ENCODE measurements around the gene CRYGD. TPM values are rescaled to one million over a fixed set of nuclear protein-coding genes. Genes with fewer than 3 reads are reported as not detected.
"Not testable (repeated sequence)": the region's sequence is repeated elsewhere in the genome, so short reads cannot be mapped to it uniquely, and the experiment has no call there.

The CRYGD gene
- total RNA-seq: not detected
- polyA plus RNA-seq (2013, experiment 1 of 2): not detected
- not detected for polyA plus RNA-seq (2013, experiment 2 of 2)
- 0 to 0.32 (median 0) reads per million in 172 experiments for total RNA-seq

GRCh38 chr2:208124013-208124715, at the start of gene CRYGD:
CRYGD (minus strand) TSS chr2:208124524; CDS start chr2:208124473, 51 bp downstream.
- H3K4me1 ChIP-seq (ENCODE audit: insufficient read depth, low read length); H3K4me3 ChIP-seq (ENCODE audit: low read length); H3K9me3 ChIP-seq (ENCODE audit: control insufficient read depth in 1 of 2, insufficient read depth in 1 of 2, low read length in 2 of 2); H3K9me3 Mint-ChIP-seq; H3K36me3 ChIP-seq (ENCODE audit: insufficient read depth, low read length); H3K4me3 Mint-ChIP-seq; H3K36me3 Mint-ChIP-seq (ENCODE audit: low read depth); intact Hi-C loops (cut with DNase I, micrococcal nuclease); POLR2A ChIA-PET; H3K27ac Mint-ChIP-seq; H3K27ac ChIP-seq (ENCODE audit: low read depth in 1 of 2, low read length in 2 of 2); CTCF ChIA-PET; ATAC-seq (ENCODE audit: poor library complexity): not testable (repeated sequence)
- H3K27me3 Mint-ChIP-seq: peaks cover 38% of the 10 kb centered on the region
- peaks cover 3 to 18% of the 10 kb centered on the region in 2 experiments for H3K27me3 ChIP-seq (ENCODE audit: control insufficient read depth in 1 of 2, insufficient read depth in 2 of 2, low read length in 2 of 2)
- DNase-seq: peak in 1 of 14 experiments; percentile 3
- peaks cover 12% of the 10 kb centered on the region for H3K4me1 Mint-ChIP-seq (ENCODE audit: low read depth)

DNA sequence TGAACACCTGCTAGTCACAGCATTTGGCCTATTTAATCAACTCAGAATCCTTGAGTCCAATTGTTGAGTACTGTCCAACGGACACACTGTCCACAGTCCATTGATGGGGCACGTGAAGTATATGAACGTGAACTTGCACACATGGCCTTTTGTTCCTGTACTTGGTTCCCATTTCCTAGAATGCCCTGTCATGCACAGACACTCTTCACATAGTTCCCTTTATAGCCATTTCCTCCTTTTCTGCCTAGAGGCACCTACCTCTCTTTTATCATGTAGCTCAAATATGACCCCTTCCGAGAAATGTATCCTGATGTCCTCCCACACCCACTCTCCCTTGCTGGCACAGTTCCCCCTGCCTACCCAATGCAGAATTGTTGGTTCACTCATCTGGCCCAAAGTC, 47.8 kb upstream of the CRYGD start:
- Mint-ChIP-seq H3K36me3 (ENCODE audit: low read depth) (no peaks in the 10 kb centered on the region), H3K4me3 (no peak overlapping the region), H3K4me1 (ENCODE audit: low read depth) (peaks cover 5% of the 10 kb centered on the region), H3K9me3 (no peaks in the 10 kb centered on the region), H3K27me3 (peaks cover 12% of the 10 kb centered on the region), H3K27ac (no peak overlapping the region)
- H3K4me1 ChIP-seq (ENCODE audit: insufficient read depth, low read length): no peaks in the 10 kb centered on the region
- H3K27me3 ChIP-seq (ENCODE audit: control insufficient read depth in 1 of 2, insufficient read depth in 2 of 2, low read length in 2 of 2): peaks cover 0 to 17% of the 10 kb centered on the region in 2 experiments
- no peaks in the 10 kb centered on the region for H3K36me3 ChIP-seq (ENCODE audit: insufficient read depth, low read length)
- no peak overlapping the region for H3K4me3 ChIP-seq (ENCODE audit: low read length)
- H3K27ac ChIP-seq (ENCODE audit: low read depth in 1 of 2, low read length in 2 of 2): no peak overlapping the region
- ChIA-PET POLR2A (no interaction called here), CTCF (no interaction called here)
- peak in 2 of 14 experiments; percentile 18 to 29 for DNase-seq
- ATAC-seq (ENCODE audit: poor library complexity): no peak
- H3K9me3 ChIP-seq (ENCODE audit: control insufficient read depth in 1 of 2, insufficient read depth in 1 of 2, low read length in 2 of 2): no peaks in the 10 kb centered on the region
- intact Hi-C loops (cut with DNase I, micrococcal nuclease): loop anchor here in 1 of 2 experiments (5.0 to 10.0 kb wide), 2 partner anchors 80 to 163 kb away; no protein-coding TSS in a partner anchor
- no peak for TF ChIP-seq CTCF (IDR thresholded peaks at IDR 0.05)

GRCh38 chr2:208164951-208165755, 40.8 kb upstream of the CRYGD start:
- Histone ChIP-seq H3K27me3 (ENCODE audit: control insufficient read depth in 1 of 2, insufficient read depth in 2 of 2, low read length in 2 of 2) (peaks cover 0 to under 1% of the 10 kb centered on the region in 2 experiments), H3K27ac (ENCODE audit: low read depth in 1 of 2, low read length in 2 of 2) (no peak overlapping the region), H3K36me3 (ENCODE audit: insufficient read depth, low read length) (no peaks in the 10 kb centered on the region), H3K4me3 (ENCODE audit: low read length) (no peak overlapping the region), H3K4me1 (ENCODE audit: insufficient read depth, low read length) (no peaks in the 10 kb centered on the region), H3K9me3 (ENCODE audit: control insufficient read depth in 1 of 2, insufficient read depth in 1 of 2, low read length in 2 of 2) (no peaks in the 10 kb centered on the region)
- Mint-ChIP-seq H3K27ac (no peak overlapping the region), H3K36me3 (ENCODE audit: low read depth) (no peaks in the 10 kb centered on the region), H3K4me3 (no peak overlapping the region), H3K4me1 (ENCODE audit: low read depth) (no peaks in the 10 kb centered on the region), H3K27me3 (peaks cover 17% of the 10 kb centered on the region), H3K9me3 (no peaks in the 10 kb centered on the region)
- DNase-seq: no peak
- ATAC-seq (ENCODE audit: poor library complexity): no peak
- ChIA-PET POLR2A (no interaction called here), CTCF (interaction anchor here (1.1 kb wide), 1 partner anchor 10 kb away, joined by 3 read pairs; no protein-coding TSS in a partner anchor)
- TF ChIP-seq CTCF (IDR thresholded peaks at IDR 0.05): no peak
- intact Hi-C loops (cut with DNase I, micrococcal nuclease): no loop called here
